Neuronal stem cell (in vitro differentiated cells): ENCODE measurements around the gene FAM9B.

Source experiments
- DNase-seq: peaks from one replicate; pipeline ENCODE4 v3.0.0-alpha.2; 2013; ENCODE audit warnings: low spot score
- H2AFZ ChIP-seq: one replicate; pipeline ENCODE4 v1.6.1; 2013; ENCODE audit warnings: mild to moderate bottlenecking, low read length, inconsistent platforms
- H2AK5ac ChIP-seq: 2 replicates; pipeline ENCODE4 v1.6.1; 2013; ENCODE audit warnings: low read depth, mild to moderate bottlenecking, inconsistent platforms, low read length, moderate library complexity, mixed read lengths
- H2BK120ac ChIP-seq: 2 replicates; pipeline ENCODE4 v1.6.1; 2013; ENCODE audit warnings: low read depth, mild to moderate bottlenecking, inconsistent platforms, low read length, moderate library complexity, mixed read lengths
- H2BK12ac ChIP-seq: one replicate; pipeline ENCODE4 v1.6.1; 2013; ENCODE audit warnings: low read length, inconsistent platforms
- H2BK15ac ChIP-seq: 2 replicates; pipeline ENCODE4 v1.6.1; 2013; ENCODE audit warnings: mild to moderate bottlenecking, low read length, inconsistent platforms, mixed read lengths
- H2BK5ac ChIP-seq: one replicate; pipeline ENCODE4 v1.6.1; 2013; ENCODE audit warnings: inconsistent platforms, mild to moderate bottlenecking, low read length, moderate library complexity
- H3K14ac ChIP-seq: one replicate; pipeline ENCODE4 v1.6.1; 2013; ENCODE audit warnings: low read length, inconsistent platforms
- H3K18ac ChIP-seq: 2 replicates; pipeline ENCODE4 v1.6.1; 2013; ENCODE audit warnings: low read length, inconsistent platforms
- H3K23ac ChIP-seq: 2 replicates; pipeline ENCODE4 v1.6.1; 2013; ENCODE audit warnings: low read depth, mild to moderate bottlenecking, mixed read lengths, low read length, inconsistent platforms; ENCODE audit not compliant: poor library complexity
- H3K27ac ChIP-seq: replicated peaks from 3 replicates; pipeline ENCODE4 v1.5.1; 2013; ENCODE audit warnings: low read length, inconsistent platforms
- H3K27me3 ChIP-seq, 3 experiments: 2 replicates each; pipeline ENCODE4 v1.6.1; 2013; ENCODE audit warnings: low read length in 3 of 3, mild to moderate bottlenecking in 2 of 3, inconsistent platforms in 1 of 3, low read depth in 1 of 3, mixed read lengths in 1 of 3, moderate library complexity in 1 of 3; ENCODE audit not compliant: control insufficient read depth in 3 of 3, insufficient read depth in 3 of 3
- H3K36me3 ChIP-seq, 2 donors: replicated peaks in 1 of 2; 2 replicates each; pipeline ENCODE4 v1.6.1; 2013; ENCODE audit warnings: low read length in 2 of 2; ENCODE audit not compliant: control insufficient read depth in 2 of 2, insufficient read depth in 2 of 2
- H3K4ac ChIP-seq: 2 replicates; pipeline ENCODE4 v1.6.1; 2013; ENCODE audit warnings: inconsistent platforms, mild to moderate bottlenecking, low read length, moderate library complexity
- H3K4me1 ChIP-seq, 2 donors: 1 replicate in 1 of 2; 2 replicates in 1 of 2; pipeline ENCODE4 v1.6.1; 2013; ENCODE audit warnings: low read length in 2 of 2, low read depth in 1 of 2; ENCODE audit not compliant: control insufficient read depth in 2 of 2, insufficient read depth in 1 of 2
- H3K4me2 ChIP-seq: one replicate; pipeline ENCODE4 v1.6.1; 2013; ENCODE audit warnings: mild to moderate bottlenecking, low read length, inconsistent platforms; ENCODE audit not compliant: insufficient read depth, poor library complexity, severe bottlenecking
- H3K4me3 ChIP-seq, 2 donors: 2 replicates each; pipeline ENCODE4 v1.5.1; 2013; ENCODE audit warnings: low read length in 2 of 2, mild to moderate bottlenecking in 2 of 2, inconsistent platforms in 1 of 2, moderate library complexity in 1 of 2
- H3K79me1 ChIP-seq: one replicate; pipeline ENCODE4 v1.6.1; 2013; ENCODE audit warnings: low read depth, mild to moderate bottlenecking, inconsistent platforms, low read length, moderate library complexity
- H3K9ac ChIP-seq: one replicate; pipeline ENCODE4 v1.6.1; 2013; ENCODE audit warnings: mild to moderate bottlenecking, low read depth, low read length, inconsistent platforms; ENCODE audit not compliant: poor library complexity
- H3K9me3 ChIP-seq, 2 donors: replicated peaks in 1 of 2; 2 replicates each; pipeline versions ENCODE3 to v1.6.1; 2013; ENCODE audit warnings: low read length in 2 of 2, mild to moderate bottlenecking in 2 of 2, inconsistent platforms in 1 of 2, low read depth in 1 of 2, mixed read lengths in 1 of 2, moderate library complexity in 1 of 2; ENCODE audit not compliant: control insufficient read depth in 2 of 2, insufficient read depth in 1 of 2
- H4K8ac ChIP-seq: one replicate; pipeline ENCODE4 v1.6.1; 2013; ENCODE audit warnings: low read depth, mild to moderate bottlenecking, inconsistent platforms, low read length, moderate library complexity
- H4K91ac ChIP-seq: one replicate; pipeline ENCODE4 v1.6.1; 2013; ENCODE audit warnings: low read length, low read depth, mild to moderate bottlenecking, inconsistent platforms; ENCODE audit not compliant: poor library complexity
- WGBS, 2 donors: extraction: QIAGEN DNeasy Blood & Tissue Kit; methylation state at CpG; one replicate each; pipeline ENCODE4 v1.1.7; 2013; ENCODE audit warnings: missing lambda C conversion rate in 2 of 2, mixed read lengths in 1 of 2; ENCODE audit not compliant: insufficient read length in 2 of 2, insufficient replicate concordance in 1 of 2; ENCODE audit errors: extremely low coverage in 2 of 2; 5-methylcytosine and 5-hydroxymethylcytosine counted together

The FAM9B gene

DNA sequence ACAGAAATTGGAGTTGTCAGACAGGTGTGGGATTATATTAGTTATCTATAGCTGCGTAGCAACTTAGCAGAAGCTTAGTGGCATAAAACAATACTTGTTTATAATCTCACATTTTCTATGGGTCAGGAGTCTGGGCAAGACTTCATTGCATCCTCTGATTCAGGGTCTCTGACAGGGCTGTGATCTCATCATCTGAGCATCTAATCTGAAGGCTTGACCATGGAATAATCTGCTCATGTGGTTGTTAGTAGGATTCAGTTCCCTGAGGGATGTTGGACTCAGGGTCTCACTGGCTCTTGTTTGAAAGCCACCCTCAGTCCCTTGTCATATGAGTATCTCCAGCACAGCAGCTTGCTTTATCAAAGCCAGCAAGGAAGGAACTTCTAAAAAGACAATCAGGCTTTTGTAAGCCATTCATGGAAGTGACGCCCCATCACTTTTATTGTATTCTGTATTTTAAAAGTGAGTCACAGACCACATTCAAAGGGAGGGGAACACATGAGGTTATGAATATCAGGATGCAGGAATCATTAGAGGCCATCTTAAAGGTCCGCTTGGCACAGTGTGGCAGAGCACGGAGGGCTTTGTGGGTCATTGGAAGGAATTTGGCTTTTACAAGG, 37.2 kb upstream of the FAM9B start:
- no peak overlapping the region for H2BK15ac ChIP-seq
- no peak overlapping the region for H4K8ac ChIP-seq
- no peaks in the 10 kb centered on the region for H3K36me3 ChIP-seq
- H3K27ac ChIP-seq: no peak overlapping the region
- H3K18ac ChIP-seq: no peak overlapping the region
- no peak overlapping the region for H2BK5ac ChIP-seq
- no peak overlapping the region for H2BK12ac ChIP-seq
- no peaks in the 10 kb centered on the region for H3K79me1 ChIP-seq
- H3K14ac ChIP-seq: no peak overlapping the region
- no peak overlapping the region for H3K4me3 ChIP-seq
- no peak overlapping the region for H3K4ac ChIP-seq
- no peak overlapping the region for H2AK5ac ChIP-seq
- H3K9ac ChIP-seq: no peak overlapping the region
- no peak overlapping the region for H2BK120ac ChIP-seq
- no peak overlapping the region for H3K23ac ChIP-seq
- no peaks in the 10 kb centered on the region for H3K9me3 ChIP-seq
- no peak overlapping the region for H4K91ac ChIP-seq
- no peak for DNase-seq
- no peak overlapping the region for H2AFZ ChIP-seq
- H3K27me3 ChIP-seq: no peaks in the 10 kb centered on the region
- H3K4me1 ChIP-seq: no peaks in the 10 kb centered on the region
- no CpG with 5 or more reads among the region's 4 CpGs for WGBS, 2 donors
- no peak overlapping the region for H3K4me2 ChIP-seq

DNA sequence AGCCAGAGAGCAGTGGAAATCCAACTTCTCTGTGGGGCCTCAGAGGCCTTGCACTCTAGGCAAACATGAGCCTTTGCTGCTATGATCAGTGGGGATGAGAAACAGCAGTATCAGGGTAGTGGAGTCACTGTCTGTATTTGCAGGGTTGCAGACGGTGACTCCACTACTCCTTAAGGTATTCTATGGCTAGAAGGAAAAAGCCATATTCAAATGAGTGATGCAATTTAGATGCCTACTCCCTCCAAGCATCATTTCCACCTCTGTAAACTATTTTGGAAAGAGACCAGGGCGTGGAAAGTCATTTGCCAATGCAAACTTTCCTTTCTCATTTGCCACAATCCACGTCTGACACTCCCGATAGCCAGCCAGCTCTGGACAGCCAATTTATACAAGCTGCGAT, 35.6 kb upstream of the FAM9B start:
- Histone ChIP-seq H3K9ac (no peak overlapping the region), H3K9me3 (no peaks in the 10 kb centered on the region), H3K27ac (no peak overlapping the region), H2BK5ac (no peak overlapping the region), H2BK120ac (no peak overlapping the region), H3K27me3 (no peaks in the 10 kb centered on the region), H2AK5ac (no peak overlapping the region), H3K4me1 (no peaks in the 10 kb centered on the region), H3K23ac (no peak overlapping the region), H2BK15ac (no peak overlapping the region), H3K79me1 (no peaks in the 10 kb centered on the region), H3K14ac (no peak overlapping the region), H3K4me3 (no peak overlapping the region), H2AFZ (no peak overlapping the region), H2BK12ac (no peak overlapping the region), H3K18ac (no peak overlapping the region), H4K91ac (no peak overlapping the region), H3K36me3 (no peaks in the 10 kb centered on the region), H4K8ac (no peak overlapping the region), H3K4me2 (no peak overlapping the region), H3K4ac (no peak overlapping the region)
- DNase-seq: no peak
- WGBS, 2 donors: no CpG with 5 or more reads among the region's 5 CpGs

GRCh38 chrX:9064694-9065093, 30.8 kb upstream of the FAM9B start:
- Histone ChIP-seq H3K9me3 (no peaks in the 10 kb centered on the region), H3K4me3 (no peak overlapping the region), H2BK120ac (no peak overlapping the region), H4K8ac (no peak overlapping the region), H3K9ac (no peak overlapping the region), H3K4ac (no peak overlapping the region), H2AK5ac (no peak overlapping the region), H3K27me3 (no peaks in the 10 kb centered on the region), H3K27ac (no peak overlapping the region), H3K23ac (no peak overlapping the region), H3K18ac (no peak overlapping the region), H3K14ac (no peak overlapping the region), H3K4me2 (no peak overlapping the region), H2AFZ (no peak overlapping the region), H2BK15ac (no peak overlapping the region), H3K4me1 (no peaks in the 10 kb centered on the region), H3K79me1 (no peaks in the 10 kb centered on the region), H4K91ac (no peak overlapping the region), H2BK5ac (no peak overlapping the region), H3K36me3 (no peaks in the 10 kb centered on the region), H2BK12ac (no peak overlapping the region)
- DNase-seq: no peak

GRCh38 chrX:9062641-9063040, 28.7 kb upstream of the FAM9B start:
- Histone ChIP-seq H2AFZ (no peak overlapping the region), H3K4me3 (no peak overlapping the region), H3K9me3 (no peaks in the 10 kb centered on the region), H2BK15ac (no peak overlapping the region), H2AK5ac (no peak overlapping the region), H2BK5ac (no peak overlapping the region), H3K27ac (no peak overlapping the region), H3K9ac (no peak overlapping the region), H4K91ac (no peak overlapping the region), H3K18ac (no peak overlapping the region), H4K8ac (no peak overlapping the region), H2BK12ac (no peak overlapping the region), H3K23ac (no peak overlapping the region), H3K27me3 (no peaks in the 10 kb centered on the region), H3K4me1 (no peaks in the 10 kb centered on the region), H2BK120ac (no peak overlapping the region), H3K4me2 (no peak overlapping the region), H3K14ac (no peak overlapping the region), H3K79me1 (no peaks in the 10 kb centered on the region), H3K4ac (no peak overlapping the region), H3K36me3 (no peaks in the 10 kb centered on the region)
- WGBS, 2 donors: no CpG with 5 or more reads among the region's 3 CpGs
- DNase-seq: no peak
